Upper lobe of right lung (tissue), 1 donor: ENCODE measurements around the gene CADPS. TPM values are rescaled to one million over a fixed set of nuclear protein-coding genes. Genes with fewer than 3 reads are reported as not detected.

Experiments
- ATAC-seq: fragments of 200-7000 bp; cut with Tn5 transposase; one replicate; pipeline ENCODE4 v1.9.1; 2020; ENCODE audit warnings: mild to moderate bottlenecking, moderate library complexity
- DNase-seq: peaks from one replicate; pipeline ENCODE4 v3.0.0-alpha.2; 2020
- H3K27ac ChIP-seq: fragments of 200-600 bp; one replicate; pipeline ENCODE4 v1.8.0; 2022
- H3K27me3 ChIP-seq: fragments of 200-600 bp; one replicate; pipeline ENCODE4 v1.8.0; 2022; ENCODE audit warnings: mild to moderate bottlenecking
- H3K36me3 ChIP-seq: fragments of 200-600 bp; one replicate; pipeline ENCODE4 v1.8.0; 2022
- H3K4me1 ChIP-seq: fragments of 200-600 bp; one replicate; pipeline ENCODE4 v1.8.0; 2022
- H3K4me3 ChIP-seq: fragments of 200-600 bp; one replicate; pipeline ENCODE4 v1.8.0; 2022; ENCODE audit warnings: mild to moderate bottlenecking
- H3K9me3 ChIP-seq: fragments of 200-600 bp; one replicate; pipeline ENCODE4 v1.8.0; 2022
- CTCF ChIP-seq: fragments of 200-600 bp; IDR thresholded peaks from one replicate; pipeline ENCODE4 v1.8.0; 2022; ENCODE audit warnings: antibody characterized with exemption
- intact Hi-C: fragments of 100-400 bp; cut with DNase I; formaldehyde crosslinking; loops from one replicate; pipeline ENCODE4 v1.11.0; 2022
- total RNA-seq: library from RNA; stranded (reverse); fragmentation: NEBNext Ultra II Directional; extraction: Animal tissue kit (Norgen Biotek cat#: 25700); gene quantifications from one replicate; pipeline ENCODE4 v1.2.1, GENCODE V29; 2021
- donor health status: DM: no; HTN: yes; CAD: no; lungs with severe emphysema.

CADPS gene
- total RNA-seq, 1 donor from 2014 or later: 1.1 TPM

- Histone ChIP-seq H3K27ac (no peak overlapping the region), H3K9me3 (no peaks in the 10 kb centered on the region), H3K36me3 (no peaks in the 10 kb centered on the region), H3K4me3 (no peak overlapping the region), H3K4me1 (no peaks in the 10 kb centered on the region), H3K27me3 (no peaks in the 10 kb centered on the region)
- no peak for TF ChIP-seq CTCF
- intact Hi-C loops: no loop called here
- DNase-seq: no peak
- no peak for ATAC-seq
Measured at GRCh38 chr3:62774221-62774620, 101.0 kb downstream of the CADPS start.

- Histone ChIP-seq H3K36me3 (no peaks in the 10 kb centered on the region), H3K27me3 (no peaks in the 10 kb centered on the region), H3K4me3 (no peak overlapping the region), H3K4me1 (no peaks in the 10 kb centered on the region), H3K27ac (no peak overlapping the region), H3K9me3 (no peaks in the 10 kb centered on the region)
- intact Hi-C loops: no loop called here
- TF ChIP-seq CTCF: no peak
- DNase-seq (no peak), ATAC-seq (no peak)
Measured at GRCh38 chr3:62771331-62772072, 103.7 kb downstream of the CADPS start.

GRCh38 chr3:62768896-62769295 is 106.3 kb downstream of the CADPS start:
- no peaks in the 10 kb centered on the region for H3K36me3 ChIP-seq
- ATAC-seq: no peak
- no peak for TF ChIP-seq CTCF

GRCh38 chr3:62761711-62762110 is 113.5 kb downstream of the CADPS start:
- intact Hi-C loops: no loop called here
- TF ChIP-seq CTCF: no peak
- Histone ChIP-seq H3K4me3 (no peak overlapping the region), H3K36me3 (no peaks in the 10 kb centered on the region), H3K27me3 (no peaks in the 10 kb centered on the region), H3K9me3 (no peaks in the 10 kb centered on the region), H3K27ac (no peak overlapping the region), H3K4me1 (no peaks in the 10 kb centered on the region)
- ATAC-seq (no peak), DNase-seq (no peak)

More at GRCh38 chr3:62768896-62769295, 106.3 kb downstream of the CADPS start:
- Histone ChIP-seq H3K4me1 (no peaks in the 10 kb centered on the region), H3K27ac (no peak overlapping the region), H3K9me3 (no peaks in the 10 kb centered on the region), H3K4me3 (no peak overlapping the region), H3K27me3 (no peaks in the 10 kb centered on the region)
- no peak for DNase-seq
- intact Hi-C loops: no loop called here

- Histone ChIP-seq H3K27ac (no peak overlapping the region), H3K4me3 (no peak overlapping the region), H3K9me3 (no peaks in the 10 kb centered on the region), H3K4me1 (no peaks in the 10 kb centered on the region), H3K36me3 (no peaks in the 10 kb centered on the region), H3K27me3 (no peaks in the 10 kb centered on the region)
- ATAC-seq: no peak
- no peak for TF ChIP-seq CTCF
- intact Hi-C loops: no loop called here
- no peak for DNase-seq
Measured at GRCh38 chr3:62761311-62761710, 113.9 kb downstream of the CADPS start.
